ENCODE measurements around the gene APLNR. TPM values are rescaled to one million over a fixed set of nuclear protein-coding genes. Genes with fewer than 3 reads are reported as not detected.

Gene APLNR
- total RNA-seq, 1 donor from 2014 or later = 1.6 TPM

- H3K4me3 ChIP-seq = no peak overlapping the region
- H3F3A ChIP-seq (ENCODE audit: low read depth) = no peaks in the 10 kb centered on the region
- TF ChIP-seq EZH2 (IDR thresholded peaks at IDR 0.05) (no peak), EZH2phosphoT487 (IDR thresholded peaks at IDR 0.05) (no peak), CTCF (IDR thresholded peaks at IDR 0.05) (no peak)
- no peak overlapping the region for H3K27ac Mint-ChIP-seq
- peaks cover 3% of the 10 kb centered on the region for H3K9me3 Mint-ChIP-seq
- DNase-seq (ENCODE audit: low spot score) = no peak
- no peak overlapping the region for H3K9ac ChIP-seq
- H3K36me3 Mint-ChIP-seq = peaks cover 2% of the 10 kb centered on the region
- no peaks in the 10 kb centered on the region for H3K36me3 ChIP-seq
- peaks cover 6% of the 10 kb centered on the region for H3K27me3 Mint-ChIP-seq (ENCODE audit: insufficient read depth, low read depth)
- H3K4me2 ChIP-seq = no peak overlapping the region
- no peaks in the 10 kb centered on the region for H3K27me3 ChIP-seq
- no peaks in the 10 kb centered on the region for H4K20me1 ChIP-seq (ENCODE audit: low read depth)
- H3K27ac ChIP-seq = no peak overlapping the region
- peaks cover 8% of the 10 kb centered on the region for H3K4me1 ChIP-seq
- H3K9me3 ChIP-seq (ENCODE audit: low read depth) = no peaks in the 10 kb centered on the region
- no peak overlapping the region for H2AFZ ChIP-seq (replicated peaks)
- H3K79me2 ChIP-seq (ENCODE audit: low read depth) = no peaks in the 10 kb centered on the region
- peaks cover 11% of the 10 kb centered on the region for H3K4me1 Mint-ChIP-seq
- no peak overlapping the region for H3K4me3 Mint-ChIP-seq
These were observed 14.8 kb downstream of the APLNR start for GRCh38 chr11:57222239-57222638.

GRCh38 chr11:57219021-57219627 lies 17.9 kb downstream of the APLNR start:
- Histone ChIP-seq H3K4me3 (no peak overlapping the region), H3K79me2 (ENCODE audit: low read depth) (no peaks in the 10 kb centered on the region), H3K27me3 (no peaks in the 10 kb centered on the region), H4K20me1 (ENCODE audit: low read depth) (no peaks in the 10 kb centered on the region), H3F3A (ENCODE audit: low read depth) (peaks cover 11% of the 10 kb centered on the region), H2AFZ (replicated peaks) (no peak overlapping the region), H3K4me1 (peaks cover 18% of the 10 kb centered on the region), H3K27ac (no peak overlapping the region), H3K9me3 (ENCODE audit: low read depth) (no peaks in the 10 kb centered on the region), H3K4me2 (no peak overlapping the region), H3K36me3 (no peaks in the 10 kb centered on the region), H3K9ac (no peak overlapping the region)
- H3K36me3 Mint-ChIP-seq = no peaks in the 10 kb centered on the region
- H3K4me1 Mint-ChIP-seq = peaks cover 19% of the 10 kb centered on the region
- peak overlapping the region; percentile 36 for H3K27ac Mint-ChIP-seq
- H3K27me3 Mint-ChIP-seq (ENCODE audit: insufficient read depth, low read depth) = peaks cover 6% of the 10 kb centered on the region
- TF ChIP-seq EZH2 (IDR thresholded peaks at IDR 0.05) (no peak), EZH2phosphoT487 (IDR thresholded peaks at IDR 0.05) (no peak), CTCF (IDR thresholded peaks at IDR 0.05) (no peak)
- no peak overlapping the region for H3K4me3 Mint-ChIP-seq
- no peak for DNase-seq (ENCODE audit: low spot score)
- peaks cover 2% of the 10 kb centered on the region for H3K9me3 Mint-ChIP-seq

DNA sequence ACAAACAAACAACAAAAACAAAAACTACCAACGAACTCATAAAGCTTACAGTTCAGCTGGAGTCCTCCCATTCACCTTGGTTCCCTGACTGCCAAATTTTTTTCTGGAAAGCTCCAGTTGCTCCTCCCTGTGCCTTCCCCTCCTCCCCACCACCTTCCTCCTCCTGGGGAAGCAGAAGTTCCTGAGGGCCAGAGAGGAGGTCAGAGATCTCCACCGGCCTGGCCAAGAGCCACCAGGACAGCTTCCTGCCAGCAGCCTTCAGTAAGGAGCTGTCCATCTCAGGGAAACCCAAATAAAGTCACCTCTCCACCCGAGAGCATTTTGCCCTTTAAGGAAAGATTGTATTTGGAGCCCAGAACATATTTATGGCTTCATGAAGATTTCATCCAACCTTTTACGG lies 20.0 kb downstream of the APLNR start:
- H3K9me3 ChIP-seq (ENCODE audit: low read depth) = no peaks in the 10 kb centered on the region
- Mint-ChIP-seq H3K27ac (peak overlapping the region; percentile 87), H3K4me1 (peaks cover 19% of the 10 kb centered on the region), H3K36me3 (no peaks in the 10 kb centered on the region), H3K27me3 (ENCODE audit: insufficient read depth, low read depth) (peaks cover 7% of the 10 kb centered on the region), H3K4me3 (no peak overlapping the region), H3K9me3 (peaks cover 2% of the 10 kb centered on the region)
- peaks cover 32% of the 10 kb centered on the region for H3F3A ChIP-seq (ENCODE audit: low read depth)
- no peaks in the 10 kb centered on the region for H3K36me3 ChIP-seq
- no peak for DNase-seq (ENCODE audit: low spot score)
- no peaks in the 10 kb centered on the region for H4K20me1 ChIP-seq (ENCODE audit: low read depth)
- H3K4me3 ChIP-seq = no peak overlapping the region
- H3K79me2 ChIP-seq (ENCODE audit: low read depth) = no peaks in the 10 kb centered on the region
- H3K27me3 ChIP-seq = no peaks in the 10 kb centered on the region
- H3K27ac ChIP-seq = no peak overlapping the region
- H3K9ac ChIP-seq = no peak overlapping the region
- no peak overlapping the region for H2AFZ ChIP-seq (replicated peaks)
- H3K4me1 ChIP-seq = peaks cover 26% of the 10 kb centered on the region
- TF ChIP-seq EZH2phosphoT487 (IDR thresholded peaks at IDR 0.05) (no peak), CTCF (IDR thresholded peaks at IDR 0.05) (no peak), EZH2 (IDR thresholded peaks at IDR 0.05) (no peak)
- no peak overlapping the region for H3K4me2 ChIP-seq

Data from neural progenitor cell (in vitro differentiated cells).